Measurements from ENCODE around the gene CABLES2.

Gene CABLES2

DNA sequence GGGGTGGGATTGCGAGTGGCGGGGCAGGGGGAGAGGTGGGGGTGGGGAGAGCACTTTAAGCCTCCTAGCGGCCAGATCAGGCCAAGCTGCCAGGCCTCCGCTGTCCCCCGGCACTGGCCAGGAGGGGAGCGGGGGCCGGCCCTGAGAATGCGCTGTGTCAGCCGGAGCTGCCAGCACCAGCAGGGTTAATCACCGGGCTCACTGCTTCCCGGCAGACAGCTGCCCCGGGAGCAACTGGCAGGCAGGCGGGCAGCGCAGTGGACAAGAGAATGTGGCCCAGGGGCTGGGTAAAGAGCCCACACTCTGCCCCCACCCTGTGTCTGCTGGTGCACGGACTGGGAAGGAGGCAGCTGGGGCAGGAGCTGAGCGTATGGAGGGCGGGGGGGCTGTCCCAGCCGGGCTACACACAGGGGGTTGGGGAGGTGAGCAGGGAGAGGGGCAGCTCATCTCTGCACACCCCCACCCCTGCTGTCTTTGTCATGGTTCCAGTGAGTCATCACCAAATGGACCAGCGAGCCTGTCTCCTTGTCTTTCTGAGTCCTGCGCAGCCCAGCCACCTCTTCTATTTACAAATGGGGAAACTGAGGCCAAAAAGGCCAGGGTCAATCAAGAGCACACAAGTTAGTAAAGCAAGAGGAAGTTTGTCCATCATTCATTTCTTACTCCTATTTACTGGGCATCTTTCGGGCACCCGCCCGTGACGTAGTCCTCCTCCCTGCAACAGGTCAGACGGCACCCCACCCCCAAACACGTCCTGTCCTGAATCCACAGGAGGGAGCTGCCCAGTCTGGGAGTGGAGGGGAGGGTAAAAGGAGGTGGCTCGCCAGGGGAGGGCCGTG, 37.9 kb downstream of the CABLES2 start:
- no peak for DNase-seq

- DNase-seq, result no peak
Measured at GRCh38 chr20:62368392-62368975, 38.6 kb downstream of the CABLES2 start.

DNA sequence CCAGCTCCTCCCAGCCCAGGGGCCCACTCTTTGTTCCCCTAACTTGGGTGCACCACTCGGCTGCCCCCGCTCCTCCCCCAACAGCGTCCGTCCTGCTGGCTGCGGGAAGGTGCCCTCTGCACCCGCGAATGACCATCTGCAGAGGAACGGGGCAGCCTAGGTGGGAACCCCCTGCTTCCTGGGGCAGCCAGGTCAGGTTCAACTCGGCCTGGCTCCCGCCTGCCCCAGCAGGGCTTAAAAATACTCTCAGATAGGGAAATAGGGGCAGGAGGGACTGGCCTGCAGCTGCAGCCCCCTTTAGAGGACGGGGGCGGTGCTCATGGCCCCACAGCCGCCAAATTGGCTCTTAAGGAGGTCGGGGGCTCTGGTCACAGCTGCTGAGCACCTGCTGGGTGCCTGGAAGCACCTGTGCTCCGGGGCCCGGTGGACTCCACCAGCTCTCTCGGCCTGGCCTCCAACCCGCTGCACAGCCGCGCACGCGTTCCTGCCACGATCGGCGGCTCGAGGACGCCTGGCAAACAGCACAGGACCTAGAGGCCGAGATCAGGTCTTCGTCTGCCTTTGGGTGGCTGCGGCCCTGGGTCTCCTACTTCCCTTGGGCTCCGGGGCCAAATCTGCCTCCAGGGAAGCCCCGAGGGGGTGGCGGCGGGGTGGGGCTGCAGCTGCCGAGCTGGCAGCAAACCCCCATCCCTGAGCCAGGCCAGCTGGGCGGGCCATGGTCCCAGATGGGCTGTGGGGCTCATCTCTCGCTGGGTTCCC, 39.3 kb downstream of the CABLES2 start:
- no peak for DNase-seq

DNA sequence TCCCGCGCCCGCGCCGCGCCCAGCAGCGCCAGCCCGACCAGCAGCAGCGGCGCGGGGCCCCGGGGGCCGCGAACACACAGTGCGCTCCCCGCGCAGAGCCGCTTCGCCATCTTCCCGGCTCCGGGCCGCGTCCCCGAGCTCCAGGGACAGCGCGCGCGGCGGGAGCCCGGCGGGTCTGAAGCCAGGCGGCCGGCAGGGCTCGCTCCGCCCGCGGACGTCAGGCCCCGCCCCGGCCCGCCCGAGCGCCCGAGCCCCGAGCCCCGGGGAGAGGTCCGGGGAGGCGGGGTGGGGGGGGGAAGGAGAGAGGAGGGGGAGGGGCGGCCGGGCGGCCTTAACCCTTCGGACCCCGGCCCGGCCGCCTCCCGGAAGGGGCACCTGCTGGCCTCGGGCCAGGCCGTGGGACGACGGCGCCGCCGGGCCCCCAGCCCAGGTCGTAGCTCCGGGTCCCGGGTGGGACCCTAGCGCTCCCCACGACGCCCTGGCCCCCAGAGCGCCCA, 39.9 kb downstream of the CABLES2 start, which contains the start of gene LAMA5:
LAMA5 (minus strand) TSS at position 177 of the 497 bp plus-strand sequence; CDS start at position 110, 67 bp downstream.
- DNase-seq, result no peak

DNA sequence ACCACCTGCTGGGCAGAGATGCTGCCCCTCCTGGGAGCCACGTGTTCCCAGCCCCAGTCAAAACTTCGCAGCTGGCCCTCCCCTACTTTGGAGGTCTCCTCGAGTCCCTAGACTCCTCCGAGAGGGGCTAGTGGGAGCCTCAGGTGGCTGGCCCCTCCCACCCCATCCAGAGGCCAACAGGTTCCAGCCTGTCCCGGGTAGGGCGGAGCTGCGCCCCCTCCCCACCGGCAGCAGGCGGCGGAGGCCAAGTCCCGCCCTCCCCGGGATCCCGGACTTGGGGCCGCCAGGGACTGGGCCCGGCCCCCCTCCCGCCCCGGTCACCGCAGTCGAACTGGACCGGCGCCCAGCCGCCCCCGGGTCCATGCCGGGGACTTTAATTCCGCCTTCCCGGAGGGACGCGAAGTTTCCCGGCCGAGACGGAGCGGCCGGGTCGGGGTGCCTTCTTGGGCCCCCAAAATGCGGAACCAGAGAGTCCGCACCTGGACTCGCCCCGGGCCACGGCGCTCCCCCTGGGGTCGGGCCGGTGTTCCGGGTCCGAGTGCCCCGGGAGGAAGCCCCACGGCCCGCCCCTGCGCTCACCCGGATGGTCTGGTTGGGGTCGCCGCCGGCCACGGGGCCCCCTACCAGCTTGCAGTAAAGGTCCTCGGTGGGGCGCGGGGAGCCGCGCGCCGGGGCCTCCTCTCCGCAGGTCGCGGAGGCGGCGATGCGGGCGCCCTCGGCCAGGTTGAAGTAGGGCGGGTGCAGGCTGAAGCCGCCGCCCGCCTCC, 40.5 kb downstream of the CABLES2 start:
- DNase-seq, result no peak

- no peak for DNase-seq
Measured at GRCh38 chr20:62365814-62366369, 41.2 kb downstream of the CABLES2 start.

DNA sequence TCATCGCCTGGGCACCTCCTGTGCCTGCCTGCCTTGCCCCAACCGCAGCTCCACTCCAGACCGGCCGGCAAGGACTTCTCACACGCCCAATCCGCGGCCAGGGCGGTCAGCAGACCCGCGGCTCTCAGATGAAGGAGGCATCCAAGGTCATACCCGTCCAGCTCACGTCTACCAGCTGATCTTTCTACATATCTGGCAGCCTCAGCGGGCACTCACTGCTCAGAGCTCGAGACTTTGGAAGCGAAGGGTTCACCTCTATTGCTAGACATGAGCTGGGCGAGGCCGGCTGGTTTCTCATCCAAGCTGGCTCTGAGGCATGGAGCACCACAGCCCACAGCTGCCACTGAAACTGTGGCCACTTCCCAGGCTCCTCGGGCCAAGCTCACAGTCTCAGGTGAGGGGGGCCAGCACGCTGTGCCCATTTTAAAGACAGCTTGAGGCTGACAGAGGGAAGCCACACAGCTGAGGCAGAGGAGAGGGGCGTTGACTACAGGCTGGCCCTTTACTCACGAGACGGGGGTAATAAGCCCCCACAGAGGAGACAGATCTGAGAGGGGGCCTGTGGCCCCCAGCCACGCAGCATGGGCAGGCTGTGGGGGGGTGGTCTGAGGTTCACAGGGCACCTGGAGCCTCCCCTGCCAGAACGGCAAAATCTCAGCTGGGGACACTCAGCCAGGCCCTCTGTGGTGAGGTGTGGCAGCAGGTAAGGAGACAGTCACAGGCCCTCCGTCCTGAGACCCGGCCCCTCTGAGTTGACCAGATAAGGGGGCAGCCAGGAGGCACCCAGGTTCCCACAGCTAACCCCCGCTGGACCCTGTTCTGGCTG, 42.0 kb downstream of the CABLES2 start:
- no peak for DNase-seq

DNA sequence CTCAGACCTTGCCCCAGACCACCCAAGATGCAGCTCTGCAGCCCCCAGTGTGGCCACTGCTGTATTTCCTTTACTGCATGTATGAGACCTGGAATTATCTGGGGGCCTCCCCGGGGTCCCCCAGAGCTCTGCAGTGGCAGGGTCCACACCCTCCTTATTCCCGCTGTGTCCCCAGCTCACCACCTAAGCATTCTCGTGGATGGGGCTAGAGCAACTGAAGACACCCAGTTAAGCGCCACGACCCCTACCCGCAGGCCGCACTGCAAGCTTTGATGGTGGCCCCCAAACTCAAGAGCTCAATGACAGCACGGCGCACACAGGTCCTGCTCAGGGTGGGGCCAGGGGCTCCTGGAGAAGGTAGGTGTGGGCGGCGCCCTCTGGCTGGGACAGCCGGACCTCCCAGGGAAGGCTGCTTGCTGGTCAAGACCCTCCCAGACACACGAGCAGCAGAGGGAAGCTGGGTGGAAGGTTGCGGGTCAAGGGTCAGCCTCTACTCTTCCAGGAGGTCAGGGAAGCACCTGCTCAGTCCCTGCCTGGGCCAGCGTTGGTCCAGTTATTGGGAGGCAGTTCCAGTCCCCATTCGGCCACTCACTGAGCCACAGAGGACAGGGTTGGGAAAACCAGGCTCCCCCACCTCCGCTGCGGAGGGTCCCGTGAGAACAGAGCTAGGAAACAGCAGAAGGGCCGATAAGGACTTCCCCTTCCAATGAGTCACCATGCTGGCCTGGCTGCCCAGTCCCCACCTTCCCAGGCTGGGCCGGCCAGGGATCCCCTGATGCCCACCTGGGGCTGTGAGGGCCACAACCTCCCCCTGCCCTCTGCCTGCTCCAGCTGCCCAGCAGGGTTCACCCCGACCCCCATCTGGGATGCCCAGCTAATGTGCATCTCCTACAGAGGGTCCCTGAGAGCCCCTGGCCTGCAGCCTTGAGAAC, 42.9 kb downstream of the CABLES2 start:
- DNase-seq, result no peak

GRCh38 chr20:62362991-62363919, 43.8 kb downstream of the CABLES2 start:
- DNase-seq, result no peak

DNA sequence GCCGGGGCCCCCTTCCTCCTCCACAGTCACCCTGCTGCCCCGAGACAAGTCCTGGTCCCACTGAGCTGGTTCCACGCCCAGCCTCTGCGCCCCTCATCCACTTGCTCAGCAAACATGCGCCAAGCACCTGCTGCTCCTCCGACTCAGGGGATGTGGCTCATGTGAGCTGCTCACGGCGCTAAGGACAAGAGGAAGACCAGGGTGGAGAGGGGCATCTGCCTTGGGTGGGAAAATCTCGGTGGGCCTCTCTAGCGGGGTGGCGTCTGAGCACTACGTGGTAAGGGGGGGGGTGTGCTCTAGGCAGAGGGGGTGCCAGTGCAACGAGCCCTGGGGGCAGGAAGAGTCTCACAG, 44.5 kb downstream of the CABLES2 start:
- no peak for DNase-seq

DNA sequence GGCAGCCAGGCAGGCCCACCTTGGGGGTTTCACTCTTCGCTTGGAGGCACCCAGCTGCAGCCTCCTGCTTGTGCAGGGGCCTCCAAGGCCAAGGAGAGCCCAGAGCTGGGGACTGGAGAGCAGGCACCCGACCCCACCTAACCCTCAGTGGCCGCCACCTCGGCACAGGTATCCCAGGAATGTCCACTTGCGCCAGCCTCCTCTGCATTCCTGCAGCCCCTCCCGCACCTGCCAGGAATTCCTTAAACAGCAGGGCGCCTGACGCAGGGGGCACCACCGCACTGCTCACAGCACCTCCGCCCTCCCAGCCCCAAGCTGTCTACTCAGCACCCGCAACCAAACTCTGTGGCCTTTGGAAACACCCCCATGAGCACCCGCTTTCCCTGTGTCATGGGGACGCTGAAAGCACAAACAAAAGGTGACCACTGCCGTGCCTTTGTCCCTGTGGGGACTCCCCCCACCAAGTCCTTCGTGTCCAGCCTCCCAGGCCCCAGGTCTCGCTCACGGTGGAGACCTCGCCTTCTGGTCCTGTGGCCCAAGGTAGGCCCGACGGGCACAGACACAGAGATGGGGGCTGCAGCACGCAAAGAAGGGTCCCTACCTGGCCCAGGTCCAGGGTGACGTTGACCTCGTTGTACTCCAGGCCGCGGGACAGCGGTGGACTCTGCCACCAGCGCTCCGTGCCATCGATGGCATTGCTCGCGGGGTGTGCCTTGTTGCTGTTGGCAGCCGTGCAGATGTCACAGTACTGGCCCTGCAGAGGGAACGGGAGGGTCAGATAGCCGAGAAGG, 45.1 kb downstream of the CABLES2 start:
- no peak for DNase-seq

DNA sequence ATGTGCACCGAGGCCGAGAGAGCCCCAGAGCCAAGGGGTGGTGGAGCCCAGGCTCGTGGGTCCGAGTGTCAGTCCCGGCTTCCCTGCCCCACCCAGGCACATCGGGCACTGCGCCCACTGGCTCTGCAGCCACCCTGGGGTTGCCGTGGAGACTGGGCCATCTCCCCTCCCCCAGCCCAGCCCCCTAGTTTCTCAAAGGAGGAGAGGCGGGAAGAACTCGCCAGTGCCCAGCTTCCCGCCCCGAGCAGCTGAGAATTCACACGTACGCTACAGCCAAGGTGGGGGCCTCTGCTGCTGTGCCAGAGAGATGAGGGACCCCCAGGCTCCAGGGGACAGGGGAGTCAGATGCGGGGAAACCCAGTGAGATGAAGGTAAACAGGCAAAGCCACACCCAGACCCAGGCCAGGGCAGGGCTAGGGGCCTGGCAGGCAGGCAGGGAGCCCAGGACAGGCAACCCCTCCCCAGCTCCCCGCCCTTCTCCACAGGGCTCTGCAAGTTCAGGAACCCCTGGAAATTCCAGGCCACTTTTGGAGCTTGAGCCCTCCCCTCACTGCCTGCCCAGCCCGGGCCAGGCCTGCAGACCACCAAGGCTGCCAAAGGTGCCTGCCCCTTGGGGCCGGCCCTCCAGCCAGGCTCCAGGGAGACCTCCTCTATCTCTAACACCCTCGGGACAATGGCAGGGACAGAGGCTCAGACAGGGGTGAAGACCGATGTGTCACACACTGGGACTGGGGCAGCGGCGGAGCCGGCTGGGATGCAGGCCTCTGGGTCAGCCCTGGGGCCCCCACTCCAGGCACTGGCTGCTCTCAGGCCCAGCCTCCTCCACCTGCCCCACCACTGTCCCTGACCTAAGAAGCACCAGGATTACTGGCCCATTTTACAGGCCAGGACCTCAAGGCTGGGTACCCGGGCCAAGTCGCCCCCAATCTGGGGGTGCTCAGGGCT, 46.0 kb downstream of the CABLES2 start:
- DNase-seq, result no peak

DNA sequence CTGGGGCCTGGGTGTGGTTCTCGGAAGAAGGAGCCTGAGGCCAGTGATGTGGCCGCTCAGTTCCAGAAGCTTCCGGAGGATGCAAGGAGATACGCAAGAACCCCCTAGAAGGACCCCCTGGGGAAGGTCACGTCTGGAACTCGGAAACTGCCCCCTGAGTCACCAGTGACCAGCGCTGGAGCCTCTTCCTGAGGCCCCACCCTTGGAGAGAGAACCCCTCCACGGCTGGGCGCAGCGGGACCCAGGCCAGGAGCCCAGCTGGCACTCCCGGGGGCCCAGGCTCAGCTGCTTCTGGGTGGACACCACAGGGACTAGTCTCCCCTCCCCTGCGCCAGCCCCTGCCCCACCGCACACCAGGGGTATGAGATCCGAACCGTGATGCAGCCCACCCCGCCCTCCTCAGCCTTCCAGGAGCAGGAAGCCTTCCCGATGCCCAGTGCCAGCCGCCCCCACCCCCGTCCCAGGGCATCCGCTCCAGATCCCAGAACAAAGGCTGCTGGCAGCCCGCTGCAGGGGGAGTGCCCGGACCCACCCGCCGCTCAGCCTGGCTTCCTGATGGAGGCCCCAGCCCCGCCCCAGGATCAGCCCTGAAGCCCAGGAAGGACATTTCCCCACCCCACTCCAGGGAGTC, 47.5 kb downstream of the CABLES2 start:
- no peak for DNase-seq

DNA sequence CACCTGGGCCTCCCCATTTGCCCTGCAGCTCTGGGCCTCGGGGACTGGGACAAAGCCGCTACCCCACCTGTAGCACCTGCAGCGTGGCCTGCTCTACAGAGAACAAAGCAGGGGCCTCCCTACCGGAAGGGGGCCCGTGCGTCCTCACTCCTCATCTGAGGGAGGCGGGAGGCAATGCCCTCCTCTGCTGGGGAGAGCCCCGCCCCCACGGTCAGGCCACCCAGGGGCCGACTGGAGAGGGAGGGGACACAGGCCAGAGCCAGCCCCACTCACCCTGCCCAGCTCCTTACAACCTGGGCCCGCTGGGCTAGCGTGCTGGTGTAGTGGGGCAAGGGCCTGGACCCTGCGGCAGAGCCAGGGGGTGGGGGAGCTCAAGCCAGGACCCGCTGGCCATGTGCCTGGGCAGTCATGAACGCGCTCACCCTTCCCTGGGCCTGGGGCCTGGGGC, 48.0 kb downstream of the CABLES2 start:
- no peak for DNase-seq

DNA sequence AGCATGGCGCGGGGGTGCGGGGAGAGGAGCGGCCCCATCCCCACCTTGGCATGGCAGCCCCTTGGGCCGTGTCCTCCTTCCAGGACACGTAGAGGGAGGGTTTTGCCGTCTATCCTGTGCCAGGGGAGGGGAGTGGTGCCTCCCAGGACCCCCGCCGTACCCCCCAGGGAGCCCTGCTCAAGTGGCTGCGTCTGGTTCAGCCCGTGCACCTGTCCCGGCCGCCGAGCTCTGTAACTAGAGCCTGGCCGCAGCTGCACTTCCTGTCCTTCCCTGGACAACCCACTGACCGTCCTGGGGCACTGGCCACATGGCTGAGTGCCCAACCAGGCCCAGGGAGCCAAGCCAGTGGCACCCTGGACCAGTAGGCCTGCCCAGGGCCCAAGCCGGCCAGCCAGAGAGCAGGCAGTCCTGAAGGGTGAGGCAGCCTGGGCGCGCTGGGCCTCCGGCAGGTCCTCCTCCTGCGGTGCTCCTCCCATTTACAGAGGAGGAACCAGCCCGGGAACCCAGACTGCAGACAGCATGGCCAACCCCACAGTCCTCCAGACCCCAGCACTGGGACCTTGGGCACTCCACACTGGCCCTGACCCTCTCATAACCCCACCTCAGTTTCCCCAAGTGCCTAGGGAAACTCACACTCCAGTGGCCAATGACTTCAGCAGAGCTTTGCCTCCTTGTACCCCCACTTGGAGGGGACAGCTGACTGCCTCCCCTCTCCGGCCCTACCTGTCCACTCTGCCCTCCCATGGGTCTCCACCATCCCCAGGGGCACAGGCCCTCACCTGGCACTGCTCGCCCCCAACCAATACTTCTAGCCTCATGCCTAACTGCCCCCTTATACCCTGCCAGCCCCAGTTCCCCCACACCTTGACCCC, 48.7 kb downstream of the CABLES2 start:
- no peak for DNase-seq

DNA sequence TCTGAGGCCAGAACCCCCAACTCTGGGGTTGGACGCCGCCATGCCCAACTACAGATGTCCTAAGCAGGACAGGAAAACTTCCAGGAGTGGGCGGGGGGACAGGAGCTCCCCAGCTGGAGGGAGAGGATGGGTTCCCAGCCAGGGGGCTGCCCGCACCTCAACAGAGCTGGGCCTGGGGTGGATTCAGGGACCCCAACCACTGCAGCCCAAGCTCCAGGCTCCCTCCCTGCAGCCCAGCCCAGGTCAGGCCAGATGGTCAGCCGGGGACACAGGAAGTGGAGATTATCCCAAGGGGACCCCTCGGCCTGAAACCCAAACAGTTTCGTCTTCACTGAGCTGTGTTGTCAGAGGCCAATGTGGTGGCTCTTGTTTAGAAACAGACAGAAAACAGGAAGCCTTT, 49.4 kb downstream of the CABLES2 start:
- no peak for DNase-seq
